Breast epithelium (tissue), 3 donors: ENCODE measurements around the gene SPESP1.

Source experiments
- POLR2A ChIP-seq: fragments of 450-650 bp; IDR thresholded peaks from one replicate; pipeline ENCODE4 v1.6.1; 2016; ENCODE audit warnings: antibody characterized with exemption, mild to moderate bottlenecking, moderate library complexity
- TF ChIP-seq, protein P1 (sequence below), 3 donors: fragments of 450-650 bp; IDR thresholded peaks; one replicate each; pipeline ENCODE4 v1.5.1; 2016 to 2017; ENCODE audit warnings: antibody characterized with exemption in 3 of 3, mild to moderate bottlenecking in 3 of 3, moderate library complexity in 3 of 3

DNA sequence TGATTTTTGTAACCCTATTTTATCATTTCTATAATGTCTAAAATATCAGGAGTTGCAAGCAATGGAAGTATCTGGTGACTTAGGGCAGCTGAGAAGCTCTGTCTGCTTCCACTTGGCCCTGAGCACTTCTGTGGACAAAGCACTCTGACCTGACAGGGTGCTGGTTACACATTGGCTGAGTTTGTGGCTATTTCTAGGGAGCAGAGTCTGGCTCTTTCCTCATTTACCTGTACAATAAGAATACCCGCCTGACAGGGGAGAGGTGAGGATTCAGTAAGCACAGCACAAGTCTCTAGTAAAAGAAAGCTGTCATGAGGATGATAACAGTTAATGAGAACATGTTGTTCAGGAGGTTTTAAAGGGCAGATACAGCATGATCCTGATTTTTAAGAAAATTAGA lies 33.3 kb upstream of the SPESP1 start:
- TF ChIP-seq, protein P1, sequence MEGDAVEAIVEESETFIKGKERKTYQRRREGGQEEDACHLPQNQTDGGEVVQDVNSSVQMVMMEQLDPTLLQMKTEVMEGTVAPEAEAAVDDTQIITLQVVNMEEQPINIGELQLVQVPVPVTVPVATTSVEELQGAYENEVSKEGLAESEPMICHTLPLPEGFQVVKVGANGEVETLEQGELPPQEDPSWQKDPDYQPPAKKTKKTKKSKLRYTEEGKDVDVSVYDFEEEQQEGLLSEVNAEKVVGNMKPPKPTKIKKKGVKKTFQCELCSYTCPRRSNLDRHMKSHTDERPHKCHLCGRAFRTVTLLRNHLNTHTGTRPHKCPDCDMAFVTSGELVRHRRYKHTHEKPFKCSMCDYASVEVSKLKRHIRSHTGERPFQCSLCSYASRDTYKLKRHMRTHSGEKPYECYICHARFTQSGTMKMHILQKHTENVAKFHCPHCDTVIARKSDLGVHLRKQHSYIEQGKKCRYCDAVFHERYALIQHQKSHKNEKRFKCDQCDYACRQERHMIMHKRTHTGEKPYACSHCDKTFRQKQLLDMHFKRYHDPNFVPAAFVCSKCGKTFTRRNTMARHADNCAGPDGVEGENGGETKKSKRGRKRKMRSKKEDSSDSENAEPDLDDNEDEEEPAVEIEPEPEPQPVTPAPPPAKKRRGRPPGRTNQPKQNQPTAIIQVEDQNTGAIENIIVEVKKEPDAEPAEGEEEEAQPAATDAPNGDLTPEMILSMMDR (IDR thresholded peaks at IDR 0.05) = no peak
- no peak for TF ChIP-seq POLR2A
